ENCODE data around the gene MYBBP1A. TPM values are rescaled to one million over a fixed set of nuclear protein-coding genes. Genes with fewer than 3 reads are reported as not detected.

Gene MYBBP1A
- total RNA-seq, 1 donor: 49.2 TPM

DNA sequence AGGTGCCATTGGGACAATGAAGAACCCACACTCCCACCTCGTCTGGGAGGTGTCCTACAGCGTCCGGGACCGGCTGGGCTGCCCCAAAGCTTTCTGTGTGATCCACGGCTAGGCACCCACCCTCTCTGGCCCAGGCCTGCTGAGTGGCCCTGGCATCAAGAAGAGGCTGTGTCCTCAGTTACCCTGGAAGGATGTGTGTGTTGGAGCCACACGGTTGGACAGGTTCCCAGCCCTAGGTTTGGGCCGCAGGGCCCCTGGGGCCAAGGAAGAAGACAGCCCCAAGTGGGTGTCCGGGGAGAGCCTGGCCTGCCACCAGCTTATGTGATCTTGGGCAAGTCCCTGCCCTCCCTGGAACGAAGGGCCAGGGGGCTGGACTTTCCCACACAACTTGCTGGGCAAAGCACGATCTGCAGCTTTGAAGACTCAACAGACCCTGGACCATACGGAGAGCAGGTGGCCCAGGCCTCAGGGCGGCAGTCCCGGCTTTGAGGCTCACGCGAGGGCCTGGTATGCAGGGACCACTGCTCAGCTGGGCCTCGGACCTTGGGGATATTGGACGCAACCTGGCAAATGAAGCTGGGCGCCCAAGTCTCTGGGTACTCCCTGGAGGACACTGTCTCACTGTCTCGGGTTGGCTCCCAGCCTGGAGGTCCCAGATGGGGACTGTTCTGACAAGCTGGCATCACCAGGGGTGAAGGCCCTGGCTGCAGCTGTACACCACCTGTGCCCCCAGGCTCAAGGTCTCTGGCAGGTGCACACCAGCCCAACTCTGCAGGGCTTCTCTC is 17.5 kb downstream of the MYBBP1A start:
- Histone ChIP-seq H3K79me2 (ENCODE audit: insufficient read depth, low read length) (no peaks in the 10 kb centered on the region), H3K4me1 (ENCODE audit: insufficient read depth, low read length) (no peaks in the 10 kb centered on the region), H3K9me3 (ENCODE audit: low read depth, low read length) (no peaks in the 10 kb centered on the region), H3K36me3 (ENCODE audit: insufficient read depth, low read length) (peaks cover 30% of the 10 kb centered on the region), H3K27ac (ENCODE audit: low read depth, low read length) (no peak overlapping the region), H3K4me3 (ENCODE audit: insufficient read depth, low read length) (no peak overlapping the region), H4K20me1 (ENCODE audit: insufficient read depth, low read length) (peaks cover 6% of the 10 kb centered on the region), H3K4me2 (ENCODE audit: insufficient read depth, low read length) (no peak overlapping the region), H3K27me3 (ENCODE audit: insufficient read depth, low read length) (no peaks in the 10 kb centered on the region), H2AFZ (ENCODE audit: low read length) (no peak overlapping the region)
- peak; percentile 94 for DNase-seq (ENCODE audit: insufficient read length, low spot score, missing footprints)
- TF ChIP-seq CTCF (IDR thresholded peaks at IDR 0.05; ENCODE audit: extremely low read depth, low read depth, low read length): no peak

DNA sequence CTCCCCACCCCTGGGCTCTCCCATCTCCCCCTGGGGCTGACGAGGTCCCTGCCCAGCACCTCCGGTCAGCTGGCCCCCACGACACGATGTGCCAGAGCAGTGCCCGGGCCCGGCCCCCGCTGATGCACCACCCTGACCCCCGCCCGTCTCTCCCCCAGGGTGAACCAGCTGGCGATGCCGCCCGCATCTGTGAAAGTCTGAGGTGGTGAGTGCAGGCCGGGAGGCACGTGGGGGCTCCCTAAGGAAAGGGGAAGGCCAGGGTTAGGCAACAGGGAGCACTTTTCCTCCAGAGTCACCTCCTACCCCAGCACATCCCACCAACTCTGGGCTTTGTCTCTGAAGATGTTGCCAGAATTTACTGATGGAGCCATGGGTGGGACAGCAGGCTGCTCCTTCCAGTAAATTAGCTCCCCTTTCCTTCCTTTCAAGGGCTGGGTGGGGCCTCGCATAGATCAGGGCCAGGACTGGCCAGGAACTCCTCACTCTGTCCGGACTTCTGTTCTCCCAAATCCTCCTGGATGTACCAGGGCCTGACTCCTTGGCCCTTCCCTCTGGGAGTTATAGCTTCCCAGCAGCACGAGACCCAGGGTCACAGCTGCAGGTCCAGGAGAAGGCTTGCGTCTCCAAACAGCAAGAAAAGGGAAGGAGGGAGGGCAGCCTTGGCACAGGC is 18.3 kb downstream of the MYBBP1A start:
- no peaks in the 10 kb centered on the region for H3K4me1 ChIP-seq (ENCODE audit: insufficient read depth, low read length)
- no peaks in the 10 kb centered on the region for H3K27me3 ChIP-seq (ENCODE audit: insufficient read depth, low read length)
- H3K9me3 ChIP-seq (ENCODE audit: low read depth, low read length): no peaks in the 10 kb centered on the region
- peak; percentile 93 for DNase-seq (ENCODE audit: insufficient read length, low spot score, missing footprints)
- no peaks in the 10 kb centered on the region for H3K79me2 ChIP-seq (ENCODE audit: insufficient read depth, low read length)
- no peak overlapping the region for H3K4me2 ChIP-seq (ENCODE audit: insufficient read depth, low read length)
- peaks cover 4% of the 10 kb centered on the region for H4K20me1 ChIP-seq (ENCODE audit: insufficient read depth, low read length)
- peaks cover 23% of the 10 kb centered on the region for H3K36me3 ChIP-seq (ENCODE audit: insufficient read depth, low read length)
- no peak for TF ChIP-seq CTCF (IDR thresholded peaks at IDR 0.05; ENCODE audit: extremely low read depth, low read depth, low read length)
- H3K27ac ChIP-seq (ENCODE audit: low read depth, low read length): no peak overlapping the region
- H3K4me3 ChIP-seq (ENCODE audit: insufficient read depth, low read length): no peak overlapping the region
- no peak overlapping the region for H2AFZ ChIP-seq (ENCODE audit: low read length)

GRCh38 chr17:4536259-4536741 is 18.9 kb downstream of the MYBBP1A start:
- peaks cover 4% of the 10 kb centered on the region for H4K20me1 ChIP-seq (ENCODE audit: insufficient read depth, low read length)
- no peaks in the 10 kb centered on the region for H3K79me2 ChIP-seq (ENCODE audit: insufficient read depth, low read length)
- TF ChIP-seq CTCF (IDR thresholded peaks at IDR 0.05; ENCODE audit: extremely low read depth, low read depth, low read length): no peak
- H3K27me3 ChIP-seq (ENCODE audit: insufficient read depth, low read length): no peaks in the 10 kb centered on the region
- H3K36me3 ChIP-seq (ENCODE audit: insufficient read depth, low read length): peaks cover 17% of the 10 kb centered on the region
- no peaks in the 10 kb centered on the region for H3K4me1 ChIP-seq (ENCODE audit: insufficient read depth, low read length)
- no peak overlapping the region for H3K4me3 ChIP-seq (ENCODE audit: insufficient read depth, low read length)
- no peak overlapping the region for H2AFZ ChIP-seq (ENCODE audit: low read length)
- no peak for DNase-seq (ENCODE audit: insufficient read length, low spot score, missing footprints)
- H3K4me2 ChIP-seq (ENCODE audit: insufficient read depth, low read length): no peak overlapping the region
- H3K9me3 ChIP-seq (ENCODE audit: low read depth, low read length): no peaks in the 10 kb centered on the region
- no peak overlapping the region for H3K27ac ChIP-seq (ENCODE audit: low read depth, low read length)

- Histone ChIP-seq H3K4me1 (ENCODE audit: insufficient read depth, low read length) (no peaks in the 10 kb centered on the region), H4K20me1 (ENCODE audit: insufficient read depth, low read length) (peaks cover 4% of the 10 kb centered on the region), H3K4me2 (ENCODE audit: insufficient read depth, low read length) (no peak overlapping the region), H3K27me3 (ENCODE audit: insufficient read depth, low read length) (no peaks in the 10 kb centered on the region), H2AFZ (ENCODE audit: low read length) (no peak overlapping the region), H3K4me3 (ENCODE audit: insufficient read depth, low read length) (no peak overlapping the region), H3K27ac (ENCODE audit: low read depth, low read length) (no peak overlapping the region), H3K79me2 (ENCODE audit: insufficient read depth, low read length) (no peaks in the 10 kb centered on the region), H3K9me3 (ENCODE audit: low read depth, low read length) (no peaks in the 10 kb centered on the region), H3K36me3 (ENCODE audit: insufficient read depth, low read length) (peaks cover 14% of the 10 kb centered on the region)
- no peak for TF ChIP-seq CTCF (IDR thresholded peaks at IDR 0.05; ENCODE audit: extremely low read depth, low read depth, low read length)
- no peak for DNase-seq (ENCODE audit: insufficient read length, low spot score, missing footprints)
Observed at GRCh38 chr17:4535667-4536258, 19.4 kb downstream of the MYBBP1A start.

All from osteoblast (primary cell).